GM18909 (cell line): ENCODE data around the gene C11orf16.
"Not testable (repeated sequence)": the region's sequence is repeated elsewhere in the genome, so short reads cannot be mapped to it uniquely, and the experiment has no call there.

ENCODE experiments used
- ATAC-seq: cut with Tn5 transposase; IDR thresholded peaks from one replicate; pipeline ENCODE4 v1.9.1; 2021; ENCODE audit warnings: mild to moderate bottlenecking; ENCODE audit not compliant: unreplicated experiment, poor library complexity

The C11orf16 gene

GRCh38 chr11:8937659-8938058 is 4.9 kb upstream of the C11orf16 start:
- ATAC-seq, result no peak

DNA sequence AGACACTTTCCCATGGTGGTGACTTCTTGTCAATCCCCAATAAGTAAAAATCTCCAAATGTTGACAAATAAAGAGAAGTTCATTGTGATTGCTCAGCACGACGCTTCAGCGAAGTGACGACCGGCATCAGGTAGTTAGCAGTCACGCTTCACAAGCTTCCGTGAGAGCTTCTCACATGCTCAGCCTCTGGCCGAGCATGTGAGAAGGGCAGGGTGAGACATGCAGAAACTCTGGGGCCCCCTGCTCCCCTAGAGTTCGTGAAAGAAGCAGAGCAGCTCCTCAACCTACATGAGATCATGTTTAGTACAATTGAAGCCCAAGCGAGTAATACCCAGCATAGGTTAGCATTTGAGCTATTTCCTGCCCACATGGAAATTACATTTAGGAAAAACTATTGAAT is 4.4 kb upstream of the C11orf16 start:
- ATAC-seq, result no peak

DNA sequence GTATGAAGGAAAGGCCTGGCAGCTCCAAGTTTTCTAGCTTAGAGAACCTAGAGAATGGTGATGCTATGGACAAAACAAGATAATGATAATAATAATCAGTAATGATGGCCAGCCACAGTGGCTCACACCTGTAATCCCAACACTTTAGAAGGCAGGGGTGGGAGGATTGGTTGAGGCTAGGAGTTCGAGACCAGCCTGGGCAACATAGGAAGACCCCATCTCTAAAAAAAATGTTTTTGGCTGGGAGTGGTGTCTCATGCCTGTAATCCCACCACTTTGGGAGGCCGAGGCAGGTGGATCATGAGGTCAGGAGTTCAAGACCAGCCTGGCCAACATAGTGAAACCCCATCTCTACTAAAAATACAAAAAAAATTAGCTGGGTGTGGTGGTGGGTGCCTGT is 3.0 kb upstream of the C11orf16 start:
- not testable (repeated sequence) for ATAC-seq

- ATAC-seq, result no peak
Measured at GRCh38 chr11:8934742-8935488, 2.2 kb upstream of the C11orf16 start.

DNA sequence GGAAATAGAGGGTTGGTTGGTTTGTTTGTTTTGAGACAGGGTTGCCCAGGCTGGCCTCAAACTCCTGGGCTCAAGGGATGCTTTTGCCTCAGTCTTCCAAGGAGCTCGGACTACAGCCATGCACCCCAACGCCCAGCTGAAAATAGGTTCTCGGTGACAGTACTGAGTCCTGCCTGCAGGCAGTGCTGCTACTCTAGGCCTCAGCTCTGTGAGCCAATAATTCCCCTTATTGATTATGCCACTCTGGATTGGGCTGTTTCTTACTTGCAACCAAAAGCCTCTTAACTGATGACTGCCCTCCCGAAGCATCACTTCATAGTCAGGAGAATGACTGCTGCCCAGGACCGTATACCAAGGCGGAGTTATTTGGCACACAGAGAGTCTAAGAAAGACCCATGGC is 1.2 kb upstream of the C11orf16 start:
- ATAC-seq, result no peak

- ATAC-seq, result no peak
Measured at GRCh38 chr11:8930456-8931175, 2.1 kb downstream of the C11orf16 start.

- no peak for ATAC-seq
Measured at GRCh38 chr11:8928981-8929615, 3.6 kb downstream of the C11orf16 start.

DNA sequence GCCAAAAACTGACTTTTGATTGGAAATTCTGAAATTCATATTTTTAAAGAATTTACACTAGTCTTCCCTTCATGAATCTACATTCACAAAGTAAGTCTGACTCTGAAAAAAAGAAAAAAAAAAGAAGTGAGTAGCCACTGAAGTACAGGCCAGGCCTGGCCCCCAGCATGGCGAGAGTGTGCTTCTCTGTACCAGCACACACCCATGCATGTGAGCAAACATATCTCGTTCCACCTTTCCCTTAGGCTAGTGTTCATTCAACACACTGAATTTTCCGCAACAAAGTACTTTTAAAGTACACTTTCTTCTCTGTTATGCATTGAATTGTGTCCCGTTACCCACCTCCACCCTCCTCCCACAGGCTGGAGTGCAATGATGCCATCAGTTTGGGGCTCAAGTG is 4.5 kb downstream of the C11orf16 start:
- no peak for ATAC-seq

DNA sequence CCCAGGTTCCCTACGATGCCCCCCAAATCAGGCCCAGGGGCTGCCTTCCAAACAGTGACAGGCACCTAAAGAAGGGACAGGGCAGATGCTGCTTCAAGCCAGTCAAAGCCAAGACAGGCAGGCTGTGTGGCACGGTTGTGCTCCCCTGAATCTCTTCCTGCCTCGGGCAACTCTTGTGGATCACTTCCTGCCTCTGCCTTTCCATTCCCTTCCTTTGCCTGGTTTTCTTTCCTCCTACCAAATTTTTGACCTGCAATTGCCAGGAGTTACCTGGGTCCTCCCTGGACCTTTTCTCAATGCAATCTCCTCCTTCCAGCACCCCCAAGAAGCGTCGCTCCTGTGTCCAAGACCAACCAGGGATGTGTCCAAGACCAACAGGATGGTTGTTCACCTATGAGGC is 5.5 kb downstream of the C11orf16 start:
- no peak for ATAC-seq

DNA sequence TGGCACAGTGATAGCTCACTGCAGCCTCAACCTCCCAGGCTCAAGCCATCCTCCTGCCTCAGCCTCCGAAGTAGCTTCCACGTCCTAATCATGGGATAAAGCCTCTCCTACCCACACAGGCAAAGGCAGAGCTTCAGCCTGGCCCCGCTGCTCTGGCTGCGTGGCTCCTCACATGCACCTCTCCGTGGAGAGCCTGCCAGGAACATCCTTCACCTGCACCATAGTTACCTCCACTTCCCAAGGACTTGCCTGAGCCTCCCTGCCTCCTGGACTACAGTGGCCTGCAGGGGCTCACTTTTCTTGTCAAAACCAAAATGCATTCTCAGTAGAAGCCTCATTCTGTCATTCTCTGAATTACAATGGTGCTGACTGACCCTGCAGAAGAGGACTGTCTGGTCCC is 6.5 kb downstream of the C11orf16 start:
- ATAC-seq, result no peak

- ATAC-seq, result no peak
Measured at GRCh38 chr11:8925711-8926110, 7.0 kb downstream of the C11orf16 start.

DNA sequence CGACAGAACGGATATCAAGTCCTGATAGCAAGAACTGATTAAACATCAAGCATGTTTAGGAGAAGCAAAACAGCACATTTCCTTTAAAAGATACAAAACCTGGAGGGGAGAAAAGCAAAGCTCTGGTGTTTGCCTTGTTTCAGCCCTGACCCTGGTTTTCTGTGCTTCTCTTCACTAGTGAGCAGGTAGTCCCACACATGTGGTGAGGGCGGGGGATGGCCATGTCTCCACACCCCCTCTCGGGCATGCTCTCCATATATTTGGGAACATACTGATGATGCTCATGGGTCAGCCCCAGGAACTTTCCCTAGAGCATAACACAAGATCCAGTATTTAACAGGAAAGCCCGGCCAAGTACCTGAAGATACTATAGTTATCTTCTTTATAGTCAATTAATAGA is 10.1 kb downstream of the C11orf16 start:
- ATAC-seq, result no peak

- no peak for ATAC-seq
Measured at GRCh38 chr11:8917157-8917825, 15.5 kb downstream of the C11orf16 start.

DNA sequence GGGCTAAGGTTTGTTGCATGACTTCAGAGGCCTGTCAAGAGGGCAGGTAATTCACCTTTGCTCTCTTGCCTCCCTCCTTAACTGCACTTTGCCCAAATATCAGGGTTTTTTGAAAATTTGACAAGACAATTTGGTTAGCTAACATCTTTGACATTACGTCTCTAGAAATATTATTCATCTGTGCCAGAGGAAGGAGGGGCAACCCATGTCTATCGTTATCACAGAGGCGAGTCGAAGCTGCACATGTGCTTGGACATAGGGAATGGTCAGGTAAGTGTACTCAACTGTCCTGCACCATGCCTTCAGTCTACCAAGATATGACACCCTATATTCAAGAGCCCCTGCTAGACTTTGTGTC is 18.1 kb downstream of the C11orf16 start:
- ATAC-seq, result no peak

- no peak for ATAC-seq
Measured at GRCh38 chr11:8913961-8914660, 18.6 kb downstream of the C11orf16 start.

GRCh38 chr11:8911029-8911823 is 21.5 kb downstream of the C11orf16 start, which contains the start of gene AKIP1:
TSS of gene AKIP1 (plus strand) at chr11:8911189. CDS start at chr11:8911450, 261 bp downstream.
- peak; percentile 82 for ATAC-seq

DNA sequence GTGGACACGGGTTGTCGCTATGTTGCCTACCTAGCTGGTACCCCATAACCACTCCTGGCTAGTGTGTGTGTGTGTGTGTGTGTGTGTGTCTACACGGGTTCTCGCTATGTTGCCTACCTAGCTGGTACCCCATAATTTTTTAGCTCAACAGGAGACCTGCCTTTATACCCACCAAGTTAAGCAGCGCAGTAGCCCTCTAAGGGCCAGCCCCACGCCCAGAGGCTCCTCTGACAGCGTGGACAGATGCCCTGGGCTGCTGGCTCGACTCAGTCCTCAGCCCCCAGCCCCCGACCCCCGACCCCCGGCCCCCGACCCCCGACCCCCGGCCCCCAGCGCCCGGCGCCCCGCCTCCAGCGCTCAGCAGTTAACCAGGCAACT is 22.1 kb downstream of the C11orf16 start:
- ATAC-seq, result peak; percentile 7

- no peak for ATAC-seq
Measured at GRCh38 chr11:8908099-8908498, 24.6 kb downstream of the C11orf16 start.

DNA sequence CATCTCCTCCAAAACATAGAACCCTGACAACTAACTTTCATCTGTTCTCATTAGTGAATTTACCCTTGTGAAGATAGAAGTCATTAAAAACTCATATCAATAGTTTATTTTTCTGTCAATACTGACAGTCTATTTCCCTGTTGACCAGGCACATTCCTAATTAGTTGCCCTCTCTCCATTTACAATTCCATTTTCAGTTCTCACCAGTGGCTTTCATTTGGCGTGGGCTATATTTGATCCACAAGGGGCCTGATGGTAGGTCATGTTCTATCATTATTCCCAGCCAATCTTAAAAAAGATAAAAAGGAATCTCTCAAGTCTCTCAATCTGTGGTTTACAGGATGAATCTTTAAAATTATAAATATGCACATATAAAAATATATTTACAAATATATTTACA is 25.6 kb downstream of the C11orf16 start:
- no peak for ATAC-seq
